ENCODE measurements around the gene ETV1.

ETV1 gene

DNA sequence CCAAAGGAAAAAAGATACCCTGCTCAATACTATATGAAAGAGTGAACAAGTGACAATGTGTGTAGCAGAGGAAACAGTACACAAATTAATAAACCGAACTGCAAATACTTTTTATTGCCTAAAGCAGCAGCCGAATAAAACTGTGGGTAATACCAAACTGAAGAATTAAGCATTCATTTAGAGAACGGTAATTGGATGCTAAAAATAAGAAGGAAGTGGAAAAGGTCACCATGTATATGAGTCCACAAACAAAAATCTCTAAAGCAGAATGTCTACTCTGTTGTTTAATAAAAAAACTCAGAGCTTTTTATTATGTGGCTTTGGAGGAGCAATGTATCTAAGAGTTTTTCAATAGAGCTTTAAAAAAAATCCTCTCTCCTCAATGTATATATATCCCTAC is 87.9 kb downstream of the ETV1 start:
- no peak overlapping the region for H3K27ac ChIP-seq
- no peaks in the 10 kb centered on the region for H3K36me3 ChIP-seq (replicated peaks)
- no peak overlapping the region for H3K4me3 ChIP-seq (ENCODE audit: low read depth, low read length)
- in situ Hi-C loops (cut with HindIII; ENCODE audit: low pct_ligation_motif_present, low sequenced_read_pairs), result no loop called here
- no peaks in the 10 kb centered on the region for H3K27me3 ChIP-seq (replicated peaks)
- TF ChIP-seq, protein P1, sequence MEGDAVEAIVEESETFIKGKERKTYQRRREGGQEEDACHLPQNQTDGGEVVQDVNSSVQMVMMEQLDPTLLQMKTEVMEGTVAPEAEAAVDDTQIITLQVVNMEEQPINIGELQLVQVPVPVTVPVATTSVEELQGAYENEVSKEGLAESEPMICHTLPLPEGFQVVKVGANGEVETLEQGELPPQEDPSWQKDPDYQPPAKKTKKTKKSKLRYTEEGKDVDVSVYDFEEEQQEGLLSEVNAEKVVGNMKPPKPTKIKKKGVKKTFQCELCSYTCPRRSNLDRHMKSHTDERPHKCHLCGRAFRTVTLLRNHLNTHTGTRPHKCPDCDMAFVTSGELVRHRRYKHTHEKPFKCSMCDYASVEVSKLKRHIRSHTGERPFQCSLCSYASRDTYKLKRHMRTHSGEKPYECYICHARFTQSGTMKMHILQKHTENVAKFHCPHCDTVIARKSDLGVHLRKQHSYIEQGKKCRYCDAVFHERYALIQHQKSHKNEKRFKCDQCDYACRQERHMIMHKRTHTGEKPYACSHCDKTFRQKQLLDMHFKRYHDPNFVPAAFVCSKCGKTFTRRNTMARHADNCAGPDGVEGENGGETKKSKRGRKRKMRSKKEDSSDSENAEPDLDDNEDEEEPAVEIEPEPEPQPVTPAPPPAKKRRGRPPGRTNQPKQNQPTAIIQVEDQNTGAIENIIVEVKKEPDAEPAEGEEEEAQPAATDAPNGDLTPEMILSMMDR (IDR thresholded peaks at IDR 0.05; ENCODE audit: low read depth, low read length, missing control alignments), result no peak
- no peak for DNase-seq

DNA sequence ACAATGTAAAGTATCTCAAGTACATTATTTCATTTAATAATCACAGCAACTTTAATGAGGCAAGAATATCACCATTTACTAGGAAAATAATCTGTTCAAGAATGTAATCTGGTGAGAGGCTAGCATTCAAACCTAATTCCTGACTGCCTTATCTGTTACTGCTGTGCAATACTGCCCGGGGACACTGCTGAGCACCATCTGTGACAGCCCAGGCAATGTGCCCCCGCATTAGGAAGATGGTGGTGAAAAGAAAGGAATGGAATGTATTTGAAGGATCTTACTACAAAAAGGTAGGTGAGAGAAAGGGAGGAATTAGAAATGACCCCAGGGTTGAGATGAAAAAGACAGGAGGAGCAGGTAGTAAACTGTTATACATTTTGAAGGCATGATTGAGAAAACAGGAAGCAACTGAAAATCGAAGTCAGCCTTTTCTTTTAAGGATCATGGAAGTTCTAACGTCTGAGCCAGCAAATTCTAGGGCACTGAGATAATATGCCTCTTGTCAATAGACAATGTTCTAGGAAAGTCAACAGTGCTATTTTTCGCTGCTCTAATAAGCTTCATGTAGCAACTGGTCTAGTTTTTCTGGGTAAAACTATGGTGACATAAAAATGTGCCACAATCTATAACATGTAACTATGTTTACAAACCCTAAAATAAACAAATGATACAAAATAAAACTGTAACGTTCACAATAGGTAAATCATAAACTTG is 90.4 kb downstream of the ETV1 start:
- in situ Hi-C loops (cut with HindIII; ENCODE audit: low pct_ligation_motif_present, low sequenced_read_pairs), result no loop called here
- no peak overlapping the region for H3K27ac ChIP-seq
- H3K4me3 ChIP-seq (ENCODE audit: low read depth, low read length), result no peak overlapping the region
- no peaks in the 10 kb centered on the region for H3K27me3 ChIP-seq (replicated peaks)
- TF ChIP-seq, protein P1 (IDR thresholded peaks at IDR 0.05; ENCODE audit: low read depth, low read length, missing control alignments), result no peak
- no peaks in the 10 kb centered on the region for H3K36me3 ChIP-seq (replicated peaks)
- no peak for DNase-seq

DNA sequence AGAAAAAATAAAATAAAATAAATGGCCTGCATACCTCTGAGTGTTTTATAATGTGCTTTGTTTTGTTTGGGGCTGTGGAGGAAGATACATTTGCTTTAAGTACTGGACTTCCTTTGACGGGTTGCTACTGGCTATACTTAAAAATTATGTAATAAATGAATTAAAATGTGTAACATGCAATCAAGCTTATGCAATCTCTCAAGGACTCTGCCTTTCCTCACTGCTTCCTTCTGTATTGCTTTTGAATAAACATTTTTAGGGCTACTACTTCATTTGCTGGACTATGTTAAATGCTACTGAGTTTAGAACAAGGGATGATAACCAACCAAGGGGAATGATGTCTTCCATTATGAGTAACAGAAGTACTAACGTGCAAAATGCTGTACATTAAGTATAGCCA is 91.6 kb downstream of the ETV1 start:
- DNase-seq, result no peak
- Histone ChIP-seq H3K27ac (no peak overlapping the region), H3K27me3 (replicated peaks) (no peaks in the 10 kb centered on the region), H3K36me3 (replicated peaks) (no peaks in the 10 kb centered on the region), H3K4me3 (ENCODE audit: low read depth, low read length) (no peak overlapping the region)
- in situ Hi-C loops (cut with HindIII; ENCODE audit: low pct_ligation_motif_present, low sequenced_read_pairs), result no loop called here
- TF ChIP-seq, protein P1 (IDR thresholded peaks at IDR 0.05; ENCODE audit: low read depth, low read length, missing control alignments), result no peak

DNA sequence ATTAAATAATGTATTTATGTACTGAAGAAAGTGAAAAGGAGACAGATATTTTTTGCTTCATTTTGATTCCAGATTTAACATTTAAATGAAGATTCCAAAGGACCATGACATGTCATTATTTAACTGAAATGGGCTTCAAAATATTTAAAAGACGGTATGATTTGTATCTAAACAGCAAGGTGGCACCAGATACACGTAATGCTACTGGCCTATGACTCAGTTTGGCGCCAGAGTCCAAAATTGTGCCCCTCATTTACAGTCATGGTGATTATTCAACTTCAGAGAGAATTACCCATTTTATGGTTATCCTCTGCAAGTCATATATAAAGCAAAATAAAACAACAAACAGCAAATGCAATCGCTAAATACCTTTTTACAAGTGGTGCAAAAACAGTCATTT is 94.5 kb downstream of the ETV1 start:
- Histone ChIP-seq H3K36me3 (replicated peaks) (no peaks in the 10 kb centered on the region), H3K4me3 (ENCODE audit: low read depth, low read length) (no peak overlapping the region), H3K27ac (no peak overlapping the region), H3K27me3 (replicated peaks) (no peaks in the 10 kb centered on the region)
- in situ Hi-C loops (cut with HindIII; ENCODE audit: low pct_ligation_motif_present, low sequenced_read_pairs), result no loop called here
- DNase-seq, result no peak
- TF ChIP-seq, protein P1 (IDR thresholded peaks at IDR 0.05; ENCODE audit: low read depth, low read length, missing control alignments), result no peak

DNA sequence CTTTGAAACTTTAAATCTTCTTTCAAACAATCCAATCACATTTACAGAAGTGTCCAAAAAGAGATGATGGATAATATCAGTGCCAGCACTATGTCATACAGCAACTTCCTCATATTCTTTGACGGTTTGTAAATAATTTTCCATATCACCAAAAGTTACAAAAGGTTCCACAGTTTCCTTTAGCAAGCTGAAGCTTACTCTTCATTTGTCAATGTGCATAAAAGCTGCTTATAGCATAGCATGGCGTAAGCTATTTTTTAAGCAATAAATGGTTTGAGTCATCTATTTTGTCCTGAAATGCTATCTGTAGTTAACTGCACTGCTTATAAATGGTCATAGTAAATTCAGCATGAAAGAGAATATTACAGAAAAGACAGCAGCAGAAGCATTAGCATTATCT is 95.1 kb downstream of the ETV1 start:
- Histone ChIP-seq H3K27ac (no peak overlapping the region), H3K36me3 (replicated peaks) (no peaks in the 10 kb centered on the region), H3K4me3 (ENCODE audit: low read depth, low read length) (no peak overlapping the region), H3K27me3 (replicated peaks) (no peaks in the 10 kb centered on the region)
- TF ChIP-seq, protein P1 (IDR thresholded peaks at IDR 0.05; ENCODE audit: low read depth, low read length, missing control alignments), result no peak
- DNase-seq, result no peak
- in situ Hi-C loops (cut with HindIII; ENCODE audit: low pct_ligation_motif_present, low sequenced_read_pairs), result no loop called here

DNA sequence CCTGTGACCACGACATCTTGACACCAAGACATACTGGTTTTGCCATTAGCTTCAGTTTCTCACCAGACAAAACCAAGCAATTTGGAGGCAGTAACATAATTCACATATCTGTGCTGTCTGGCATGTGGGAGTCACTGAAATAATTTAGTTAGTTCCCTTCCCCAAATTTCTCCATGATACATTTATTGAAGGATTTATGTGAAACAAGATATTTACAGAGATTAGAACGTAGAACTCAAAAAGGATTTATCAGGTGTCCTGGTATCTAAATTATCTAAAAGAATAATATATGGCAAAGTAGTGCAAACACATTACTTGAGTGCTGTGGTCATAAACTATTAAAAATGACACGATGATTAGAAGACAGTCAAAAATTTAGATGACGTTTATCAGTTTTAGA is 98.7 kb downstream of the ETV1 start:
- TF ChIP-seq, protein P1 (IDR thresholded peaks at IDR 0.05; ENCODE audit: low read depth, low read length, missing control alignments), result no peak
- H3K4me3 ChIP-seq (ENCODE audit: low read depth, low read length), result no peak overlapping the region
- no peak overlapping the region for H3K27ac ChIP-seq
- in situ Hi-C loops (cut with HindIII; ENCODE audit: low pct_ligation_motif_present, low sequenced_read_pairs), result no loop called here
- no peak for DNase-seq
- no peaks in the 10 kb centered on the region for H3K36me3 ChIP-seq (replicated peaks)
- no peaks in the 10 kb centered on the region for H3K27me3 ChIP-seq (replicated peaks)

All from brain microvascular endothelial cell (primary cell).